AG10803 (cell line): ENCODE measurements around the gene IL17D.
A peak's percentile ranks its signal among the peaks of the same experiment; 100 is the strongest.

Source experiments
- DNase-seq: peaks from one replicate; pipeline ENCODE4 v3.0.0; 2010; ENCODE audit warnings: low read depth
- H3K4me3 ChIP-seq: 2 replicates; pipeline ENCODE4 v1.5.1; 2011; ENCODE audit warnings: mild to moderate bottlenecking, low read length, control low read depth
- TF ChIP-seq, protein P1 (sequence below): conservative IDR thresholded peaks from 2 replicates; pipeline ENCODE4 v1.5.1; 2011; ENCODE audit warnings: mild to moderate bottlenecking, low read length, control low read depth, inconsistent platforms

IL17D gene

DNA sequence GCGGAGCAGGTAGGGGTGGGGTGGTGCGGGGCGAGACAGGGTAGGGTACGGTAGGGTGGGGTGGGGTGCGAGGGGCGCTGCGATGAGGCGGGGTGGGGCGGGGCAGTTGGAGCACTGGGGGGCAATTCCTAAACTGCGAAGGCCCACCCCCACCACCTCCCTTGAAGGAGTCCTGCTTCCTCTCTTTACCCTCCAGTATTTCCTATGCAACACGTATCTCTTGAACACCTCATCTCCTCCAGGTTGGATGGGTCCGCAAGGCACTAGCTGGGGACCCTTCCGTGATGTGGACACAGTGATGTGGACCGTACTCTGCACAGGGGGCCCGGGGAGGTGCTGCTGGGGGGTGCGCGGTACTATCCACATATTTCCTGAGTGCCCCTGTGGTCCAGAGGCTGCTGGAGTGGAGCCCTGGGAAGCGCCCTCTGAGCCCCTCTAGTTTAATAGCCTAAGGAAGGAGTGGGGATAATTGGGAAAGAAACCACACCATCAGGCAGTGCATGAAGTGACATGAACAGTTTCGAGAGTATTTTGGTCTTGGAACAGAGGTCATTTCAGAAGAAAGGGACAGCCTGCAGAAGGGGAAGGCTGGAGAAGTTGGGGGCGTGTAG, 1.1 kb downstream of the IL17D start:
- TF ChIP-seq, protein P1, sequence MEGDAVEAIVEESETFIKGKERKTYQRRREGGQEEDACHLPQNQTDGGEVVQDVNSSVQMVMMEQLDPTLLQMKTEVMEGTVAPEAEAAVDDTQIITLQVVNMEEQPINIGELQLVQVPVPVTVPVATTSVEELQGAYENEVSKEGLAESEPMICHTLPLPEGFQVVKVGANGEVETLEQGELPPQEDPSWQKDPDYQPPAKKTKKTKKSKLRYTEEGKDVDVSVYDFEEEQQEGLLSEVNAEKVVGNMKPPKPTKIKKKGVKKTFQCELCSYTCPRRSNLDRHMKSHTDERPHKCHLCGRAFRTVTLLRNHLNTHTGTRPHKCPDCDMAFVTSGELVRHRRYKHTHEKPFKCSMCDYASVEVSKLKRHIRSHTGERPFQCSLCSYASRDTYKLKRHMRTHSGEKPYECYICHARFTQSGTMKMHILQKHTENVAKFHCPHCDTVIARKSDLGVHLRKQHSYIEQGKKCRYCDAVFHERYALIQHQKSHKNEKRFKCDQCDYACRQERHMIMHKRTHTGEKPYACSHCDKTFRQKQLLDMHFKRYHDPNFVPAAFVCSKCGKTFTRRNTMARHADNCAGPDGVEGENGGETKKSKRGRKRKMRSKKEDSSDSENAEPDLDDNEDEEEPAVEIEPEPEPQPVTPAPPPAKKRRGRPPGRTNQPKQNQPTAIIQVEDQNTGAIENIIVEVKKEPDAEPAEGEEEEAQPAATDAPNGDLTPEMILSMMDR, result no peak
- no peak for DNase-seq
- no peak overlapping the region; the same call in 1 of the 2 replicates for H3K4me3 ChIP-seq

DNA sequence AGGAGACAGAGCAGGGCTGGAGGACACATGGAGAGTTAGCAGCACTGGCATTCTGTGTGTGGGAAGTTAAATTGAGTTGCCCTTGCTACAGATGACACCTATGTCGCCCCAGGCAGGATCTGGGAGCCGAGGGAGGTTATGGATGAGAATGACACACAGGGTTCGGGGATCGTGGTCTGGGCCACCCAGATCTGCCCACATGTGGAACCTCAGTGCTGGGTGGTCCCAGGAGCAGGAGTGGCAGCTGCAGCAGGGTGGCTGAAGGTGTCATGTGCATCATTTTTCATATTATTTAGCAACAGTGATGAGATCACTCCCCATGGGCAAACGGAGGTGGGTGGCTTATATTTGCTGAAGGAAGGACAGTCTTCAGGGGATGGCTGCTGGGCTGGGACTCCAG, 3.2 kb downstream of the IL17D start:
- H3K4me3 ChIP-seq, result no peak overlapping the region
- no peak for DNase-seq
- TF ChIP-seq, protein P1, result no peak

DNA sequence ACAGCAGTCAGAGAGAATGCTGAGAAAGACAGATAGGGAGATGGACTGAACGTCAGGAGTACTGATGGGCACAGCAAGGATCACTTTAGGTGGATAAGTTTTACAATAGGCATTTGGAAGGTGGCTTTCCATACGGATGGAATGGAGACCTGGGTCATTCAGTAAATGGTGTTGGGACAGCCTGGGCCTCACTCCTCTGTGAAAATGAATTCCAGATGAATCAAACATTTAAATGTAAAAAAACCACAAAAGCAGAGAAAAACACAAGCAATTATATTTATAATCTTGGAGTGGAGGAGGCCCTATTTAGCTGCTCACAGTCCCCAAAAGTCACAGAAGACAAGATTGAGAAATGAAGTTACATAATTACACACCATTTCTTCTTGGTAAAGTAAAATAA, 4.7 kb downstream of the IL17D start:
- peak; percentile 35 for DNase-seq
- H3K4me3 ChIP-seq, result no peak overlapping the region
- TF ChIP-seq, protein P1, result no peak

DNA sequence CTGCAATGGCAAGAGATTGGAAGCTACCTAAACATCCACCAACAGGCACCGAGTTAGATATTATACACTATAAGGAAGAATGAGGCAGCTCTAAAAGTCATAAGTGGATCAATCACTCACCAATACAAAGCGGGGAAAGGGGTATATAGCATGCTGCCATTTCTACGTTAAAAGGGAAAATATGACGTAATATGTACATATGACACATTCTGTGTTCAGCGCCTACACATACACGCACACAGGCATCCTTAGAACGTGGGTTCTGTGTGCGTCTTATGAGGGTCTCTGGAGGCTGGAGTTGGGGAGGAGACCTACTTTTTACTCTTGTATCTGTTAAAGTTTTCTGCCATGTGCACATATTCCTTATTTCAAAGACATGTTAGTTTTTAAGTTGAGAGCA, 5.9 kb downstream of the IL17D start:
- TF ChIP-seq, protein P1, result no peak
- no peak overlapping the region for H3K4me3 ChIP-seq
- DNase-seq, result no peak

DNA sequence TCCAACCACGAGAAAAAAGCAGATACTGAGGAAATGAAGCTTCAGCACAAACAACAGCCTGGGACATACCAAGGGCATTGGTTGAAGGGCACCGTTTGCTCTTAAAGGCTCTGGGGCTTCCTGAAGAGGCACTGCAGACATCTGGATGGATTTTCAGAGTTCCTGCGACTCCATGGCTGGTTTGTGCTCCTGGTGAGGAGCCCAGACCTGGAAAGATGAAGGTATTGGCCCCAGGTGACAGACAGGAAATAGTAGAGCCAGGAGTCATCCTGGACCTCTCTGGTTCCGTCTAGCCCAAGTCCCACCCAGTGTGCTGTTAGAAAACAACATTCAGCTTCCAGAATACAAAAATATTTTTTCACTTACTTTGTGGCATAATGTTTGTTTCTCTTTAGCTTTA, 6.3 kb downstream of the IL17D start:
- DNase-seq, result no peak
- H3K4me3 ChIP-seq, result no peak overlapping the region
- TF ChIP-seq, protein P1, result no peak

DNA sequence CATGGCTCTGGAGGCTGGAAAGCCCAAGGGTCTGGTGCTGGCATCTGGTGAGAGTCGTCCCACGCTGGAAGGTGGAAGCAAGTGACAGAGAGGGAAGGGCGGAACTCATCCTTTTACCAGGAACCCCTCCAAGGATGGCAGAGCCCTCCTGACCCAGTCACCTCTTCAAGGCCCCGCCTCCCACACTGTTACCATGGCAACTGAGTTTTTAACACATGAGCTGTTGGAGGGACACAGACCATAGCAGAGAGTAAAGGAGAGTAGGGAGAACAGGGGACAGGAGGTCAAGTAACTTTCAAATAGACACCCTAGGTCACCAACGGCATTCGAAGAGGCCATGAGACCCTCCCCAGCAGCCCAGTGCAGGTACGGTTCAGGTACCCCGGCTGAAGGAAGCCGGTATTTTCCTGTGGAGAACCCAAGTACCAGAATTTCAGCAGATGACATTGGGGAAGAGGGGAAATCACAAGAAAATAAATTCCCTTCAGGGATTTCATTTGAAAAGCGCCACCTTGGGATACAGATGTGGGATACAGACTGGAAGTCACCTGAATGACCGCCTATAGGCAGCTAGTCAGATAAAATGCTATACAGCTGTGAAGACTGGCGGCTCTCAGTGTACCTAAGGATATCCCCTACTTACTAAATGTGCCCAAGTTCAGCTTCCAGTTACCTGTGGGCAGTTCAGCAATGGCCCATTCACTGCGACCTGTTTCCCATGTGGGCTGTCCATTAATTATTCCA, 8.0 kb downstream of the IL17D start:
- no peak for DNase-seq
- no peak overlapping the region for H3K4me3 ChIP-seq
- TF ChIP-seq, protein P1, result no peak

DNA sequence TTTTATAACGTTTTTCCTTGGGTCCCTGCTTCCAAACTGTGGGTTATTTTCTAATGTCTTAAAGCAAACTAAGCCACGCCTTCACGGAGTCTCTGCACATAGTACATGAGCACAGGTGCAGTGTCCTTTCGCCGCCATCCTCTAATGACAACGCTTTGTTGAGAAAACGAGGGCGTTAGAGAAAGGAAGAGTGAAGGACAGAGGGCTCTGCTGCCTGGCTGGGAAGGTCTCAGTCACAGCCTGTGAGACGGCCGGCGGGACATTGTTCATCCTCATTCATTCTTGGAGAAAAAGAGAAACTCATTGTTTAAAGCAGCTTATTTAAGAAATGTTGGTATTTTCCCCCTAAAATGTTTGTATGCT, 9.5 kb downstream of the IL17D start:
- TF ChIP-seq, protein P1, result no peak
- H3K4me3 ChIP-seq, result peak overlapping the region; percentile 51
- DNase-seq, result no peak
